ENCODE data around the gene CDKAL1. TPM values are rescaled to one million over a fixed set of nuclear protein-coding genes. Genes with fewer than 3 reads are reported as not detected.
A peak's percentile ranks its signal among the peaks of the same experiment; 100 is the strongest.

CDKAL1 gene
- total and polyA plus RNA-seq, 9 of the 15 experiments (the other 6 are each of a cell fraction or from before 2014, with no cell fraction given), result 11.2 to 36.3 (median 20.1) TPM

GRCh38 chr6:20955131-20955530 lies 420.9 kb downstream of the CDKAL1 start:
- 60% methylated on average over 2 of the region's 2 CpGs for WGBS (ENCODE audit: insufficient coverage, low coverage, missing lambda C conversion rate)
- Histone ChIP-seq H3K79me2 (ENCODE audit: control insufficient read depth, insufficient read depth, low read length) (no peaks in the 10 kb centered on the region), H3K9me1 (ENCODE audit: control insufficient read depth, insufficient read depth, low read length) (no peaks in the 10 kb centered on the region), H3K27ac (ENCODE audit: extremely low read depth, low read depth, low read length) (no peak overlapping the region), H4K20me1 (replicated peaks; ENCODE audit: control insufficient read depth, insufficient read depth, low read length) (no peaks in the 10 kb centered on the region), H3K36me3 (ENCODE audit: control insufficient read depth, insufficient read depth, low read length) (0 out of 3 replicates have a peak, but pooled peaks cover 5% of the 10 kb centered on the region), H3K9me3 (replicated peaks; ENCODE audit: control insufficient read depth, insufficient read depth, low read depth, low read length) (no peaks in the 10 kb centered on the region), H3K4me2 (ENCODE audit: insufficient read depth, low read length) (no peak overlapping the region), H3K27me3 (ENCODE audit: control insufficient read depth in 2 of 2, insufficient read depth in 2 of 2, low read length in 2 of 2) (no peaks in the 10 kb centered on the region), H3K4me1 (replicated peaks in 1 of 2; ENCODE audit: control insufficient read depth in 2 of 2, insufficient read depth in 2 of 2, low read length in 2 of 2) (no peaks in the 10 kb centered on the region), H3K4me3 (no peak overlapping the region), H3K9ac (ENCODE audit: insufficient read depth in 1 of 2, low read depth in 2 of 2, low read length in 2 of 2) (no peak overlapping the region), H2AFZ (ENCODE audit: low read depth, low read length) (no peak overlapping the region)
- CTCF ChIA-PET (ENCODE audit: low intra/inter-chr PET ratio), result no interaction called here
- intact Hi-C loops (cut with micrococcal nuclease), result no loop called here
- FAIRE-seq (no peak), ATAC-seq (no peak), DNase-seq (ENCODE audit: extremely low read depth in 1 of 4, low spot score in 3 of 4) (no peak)
- POLR2A ChIA-PET, result no interaction called here
- in situ Hi-C loops (cut with MboI), result no loop called here
- TF ChIP-seq ZNF398 (CRISPR knock-in tag; IDR thresholded peaks at IDR 0.05), result no peak
- no peak for TF ChIP-seq ZNF589 (CRISPR knock-in tag; IDR thresholded peaks at IDR 0.05; ENCODE audit: low read depth)
- no peak for TF ChIP-seq MBD2 (IDR thresholded peaks at IDR 0.05; ENCODE audit: borderline replicate concordance, low read depth)
- TF ChIP-seq RBM15 (IDR thresholded peaks at IDR 0.05; ENCODE audit: insufficient read depth, low read length), result no peak
- no TSS peak for BruUV-seq (replicated peaks)

GRCh38 chr6:20955751-20956150 lies 421.5 kb downstream of the CDKAL1 start:
- Histone ChIP-seq H3K27ac (ENCODE audit: extremely low read depth, low read depth, low read length) (no peak overlapping the region), H3K9me3 (replicated peaks; ENCODE audit: control insufficient read depth, insufficient read depth, low read depth, low read length) (no peaks in the 10 kb centered on the region), H3K4me2 (ENCODE audit: insufficient read depth, low read length) (no peak overlapping the region), H4K20me1 (replicated peaks; ENCODE audit: control insufficient read depth, insufficient read depth, low read length) (no peaks in the 10 kb centered on the region), H3K9me1 (ENCODE audit: control insufficient read depth, insufficient read depth, low read length) (no peaks in the 10 kb centered on the region), H2AFZ (ENCODE audit: low read depth, low read length) (no peak overlapping the region), H3K36me3 (ENCODE audit: control insufficient read depth, insufficient read depth, low read length) (0 out of 3 replicates have a peak, but pooled peaks cover 5% of the 10 kb centered on the region), H3K4me1 (replicated peaks in 1 of 2; ENCODE audit: control insufficient read depth in 2 of 2, insufficient read depth in 2 of 2, low read length in 2 of 2) (no peaks in the 10 kb centered on the region), H3K9ac (ENCODE audit: insufficient read depth in 1 of 2, low read depth in 2 of 2, low read length in 2 of 2) (no peak overlapping the region), H3K27me3 (ENCODE audit: control insufficient read depth in 2 of 2, insufficient read depth in 2 of 2, low read length in 2 of 2) (no peaks in the 10 kb centered on the region), H3K79me2 (ENCODE audit: control insufficient read depth, insufficient read depth, low read length) (no peaks in the 10 kb centered on the region), H3K4me3 (no peak overlapping the region)
- ChIA-PET CTCF (ENCODE audit: low intra/inter-chr PET ratio) (no interaction called here), POLR2A (no interaction called here)
- DNase-seq (ENCODE audit: extremely low read depth in 1 of 4, low spot score in 3 of 4) (no peak), ATAC-seq (no peak), FAIRE-seq (no peak)
- in situ Hi-C loops (cut with MboI), result no loop called here
- 88% methylated on average over 4 of the region's 4 CpGs for WGBS (ENCODE audit: insufficient coverage, low coverage, missing lambda C conversion rate)
- no TSS peak for BruUV-seq (replicated peaks)
- TF ChIP-seq GABPB1 (CRISPR knock-in tag; IDR thresholded peaks at IDR 0.05) (no peak), CEBPG (CRISPR knock-in tag; IDR thresholded peaks at IDR 0.05) (no peak), CEBPG (tag; conservative IDR thresholded peaks at IDR 0.05 in 1 of 2, IDR thresholded peaks at IDR 0.05 in 1 of 2) (0 out of 4 replicates have a peak, but pooled peaks of 1 of the 2 experiments have one; percentile 7), CEBPB (tag; IDR thresholded peaks at IDR 0.05) (0 out of 2 replicates have a peak, but pooled peaks have one; percentile 50), ZNF133 (CRISPR knock-in tag; IDR thresholded peaks at IDR 0.05) (no peak)
- intact Hi-C loops (cut with micrococcal nuclease), result loop anchor here (2.0 kb wide), 1 partner anchor 15 kb away; no protein-coding TSS in a partner anchor

Measured in K562 (cell line).